Progenitor cell of endocrine pancreas (in vitro differentiated cells): ENCODE measurements around the gene ZNF174. TPM values are rescaled to one million over a fixed set of nuclear protein-coding genes. Genes with fewer than 3 reads are reported as not detected.

Source experiments
- DNase-seq: peaks from one replicate; pipeline ENCODE4 v3.0.0; 2021; ENCODE audit warnings: low spot score; ENCODE audit not compliant: unreplicated experiment
- H3K27ac Mint-ChIP-seq: 2 replicates; pipeline ENCODE4 v1.8.0; 2021; ENCODE audit warnings: mild to moderate bottlenecking, moderate library complexity, mixed read lengths
- H3K27me3 Mint-ChIP-seq: 2 replicates; pipeline ENCODE4 v1.8.0; 2021; ENCODE audit warnings: mixed read lengths
- H3K36me3 Mint-ChIP-seq: 2 replicates; pipeline ENCODE4 v1.8.0; 2022; ENCODE audit warnings: mixed read lengths; ENCODE audit not compliant: insufficient read depth
- H3K4me1 Mint-ChIP-seq: 2 replicates; pipeline ENCODE4 v1.8.0; 2021; ENCODE audit warnings: low read depth, mixed read lengths
- H3K4me3 Mint-ChIP-seq: 2 replicates; pipeline ENCODE4 v1.8.0; 2021; ENCODE audit warnings: low read depth, mild to moderate bottlenecking, moderate library complexity, mixed read lengths
- H3K9me3 Mint-ChIP-seq: 2 replicates; pipeline ENCODE4 v1.8.0; 2021; ENCODE audit warnings: low read depth, mixed read lengths
- total RNA-seq: library from RNA; stranded (reverse); gene quantifications from 2 replicates; pipeline ENCODE4 v1.2.1, GENCODE V29; 2021
- TF ChIP-seq, protein P1 (sequence below): fragments of 200-600 bp; sonication (generic); IDR thresholded peaks from one replicate; pipeline ENCODE4 v1.5.0; 2021; ENCODE audit warnings: antibody characterized with exemption, mild to moderate bottlenecking; ENCODE audit not compliant: unreplicated experiment

Gene ZNF174
- total RNA-seq, 1 donor from 2014 or later = 13.5 TPM

GRCh38 chr16:3443108-3444031 lies 42.4 kb downstream of the ZNF174 start, which contains the start of the genes NAA60 and ZNF597:
Gene NAA60 (plus strand): TSS chr16:3443680. CDS start chr16:3476228, 32,548 bp downstream.
Gene ZNF597 (minus strand): TSS chr16:3443504. CDS start chr16:3443153, 351 bp downstream.
- Mint-ChIP-seq H3K27me3 (no peaks in the 10 kb centered on the region), H3K36me3 (peaks cover 21% of the 10 kb centered on the region), H3K27ac (peak within 1 kb of the TSS; percentile 97), H3K4me3 (peak within 1 kb of the TSS; percentile 95), H3K9me3 (peaks cover 11% of the 10 kb centered on the region), H3K4me1 (peaks cover 5% of the 10 kb centered on the region)
- peak; percentile 57 for DNase-seq
- TF ChIP-seq, protein P1, sequence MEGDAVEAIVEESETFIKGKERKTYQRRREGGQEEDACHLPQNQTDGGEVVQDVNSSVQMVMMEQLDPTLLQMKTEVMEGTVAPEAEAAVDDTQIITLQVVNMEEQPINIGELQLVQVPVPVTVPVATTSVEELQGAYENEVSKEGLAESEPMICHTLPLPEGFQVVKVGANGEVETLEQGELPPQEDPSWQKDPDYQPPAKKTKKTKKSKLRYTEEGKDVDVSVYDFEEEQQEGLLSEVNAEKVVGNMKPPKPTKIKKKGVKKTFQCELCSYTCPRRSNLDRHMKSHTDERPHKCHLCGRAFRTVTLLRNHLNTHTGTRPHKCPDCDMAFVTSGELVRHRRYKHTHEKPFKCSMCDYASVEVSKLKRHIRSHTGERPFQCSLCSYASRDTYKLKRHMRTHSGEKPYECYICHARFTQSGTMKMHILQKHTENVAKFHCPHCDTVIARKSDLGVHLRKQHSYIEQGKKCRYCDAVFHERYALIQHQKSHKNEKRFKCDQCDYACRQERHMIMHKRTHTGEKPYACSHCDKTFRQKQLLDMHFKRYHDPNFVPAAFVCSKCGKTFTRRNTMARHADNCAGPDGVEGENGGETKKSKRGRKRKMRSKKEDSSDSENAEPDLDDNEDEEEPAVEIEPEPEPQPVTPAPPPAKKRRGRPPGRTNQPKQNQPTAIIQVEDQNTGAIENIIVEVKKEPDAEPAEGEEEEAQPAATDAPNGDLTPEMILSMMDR = no peak

GRCh38 chr16:3444032-3444388 lies 43.0 kb downstream of the ZNF174 start:
- Mint-ChIP-seq H3K27ac (peak overlapping the region; percentile 97), H3K4me3 (peak overlapping the region; percentile 95), H3K36me3 (peaks cover 23% of the 10 kb centered on the region), H3K9me3 (peaks cover 11% of the 10 kb centered on the region), H3K4me1 (peaks cover 5% of the 10 kb centered on the region), H3K27me3 (no peaks in the 10 kb centered on the region)
- TF ChIP-seq, protein P1 = no peak
- no peak for DNase-seq

DNA sequence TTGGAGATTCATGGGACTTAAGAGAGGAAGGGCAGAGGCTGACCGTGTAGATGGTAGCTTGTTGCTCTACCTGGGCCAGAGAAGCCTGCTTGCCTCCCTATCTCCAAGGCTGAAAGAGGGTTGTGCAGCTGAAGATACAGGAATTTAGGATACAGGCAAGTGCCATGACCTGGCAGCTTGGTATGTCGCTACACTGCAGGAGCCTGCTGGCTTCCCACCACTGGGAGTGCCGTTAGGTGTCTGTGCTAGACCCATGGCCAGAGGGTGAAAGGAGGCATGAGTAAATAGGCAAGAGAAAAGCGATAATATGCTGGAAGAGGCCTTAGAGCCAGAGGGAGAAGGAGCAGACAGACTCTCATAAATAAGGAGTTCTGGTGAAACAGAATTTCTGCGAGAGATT lies 53.1 kb downstream of the ZNF174 start:
- Mint-ChIP-seq H3K4me3 (no peak overlapping the region), H3K9me3 (no peaks in the 10 kb centered on the region), H3K27me3 (no peaks in the 10 kb centered on the region), H3K36me3 (peaks cover 1% of the 10 kb centered on the region), H3K4me1 (peaks cover 4% of the 10 kb centered on the region), H3K27ac (peak overlapping the region; percentile 81)
- TF ChIP-seq, protein P1 = no peak
- DNase-seq = no peak

DNA sequence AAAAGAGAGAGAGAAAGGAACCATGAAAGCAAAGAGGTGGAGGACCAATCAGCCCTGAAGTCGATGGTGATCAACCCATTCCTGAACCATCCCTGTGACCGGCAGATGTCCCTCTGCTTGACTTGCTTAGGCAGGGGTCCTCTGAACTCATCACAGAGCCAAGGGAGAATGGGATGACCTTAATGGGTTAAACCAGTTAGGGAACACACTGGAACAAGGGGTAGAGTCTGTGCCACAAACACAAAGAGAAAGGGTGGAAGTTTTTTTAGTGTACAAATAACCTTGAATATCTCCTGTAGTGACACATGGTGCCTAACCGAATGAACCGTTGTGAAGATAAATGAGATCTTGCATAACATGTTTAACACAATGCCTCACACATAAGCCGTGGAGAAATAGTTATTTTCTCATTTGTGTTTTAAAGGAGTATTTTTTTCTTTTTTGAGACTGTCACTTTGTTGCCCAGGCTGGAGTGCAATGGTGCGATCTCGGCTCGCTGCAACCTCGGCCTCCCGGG lies 53.7 kb downstream of the ZNF174 start:
- H3K4me3 Mint-ChIP-seq = no peak overlapping the region

More for the DNA sequence above, 53.7 kb downstream of the ZNF174 start:
- DNase-seq = no peak
- H3K9me3 Mint-ChIP-seq = no peaks in the 10 kb centered on the region
- peaks cover 10% of the 10 kb centered on the region for H3K4me1 Mint-ChIP-seq
- TF ChIP-seq, protein P1 = no peak
- H3K36me3 Mint-ChIP-seq = peaks cover 1% of the 10 kb centered on the region
- no peaks in the 10 kb centered on the region for H3K27me3 Mint-ChIP-seq
- H3K27ac Mint-ChIP-seq = no peak overlapping the region
